T-helper 2 cell (primary cell): ENCODE measurements around the gene PARD3B.

ENCODE experiments used
- DNase-seq, 5 experiments: peaks; one replicate each; pipeline versions ENCODE4 v3.0.0 to v3.0.0-alpha.2; 2012 to 2022

Gene PARD3B

GRCh38 chr2:204898928-204899640 lies 353.8 kb downstream of the PARD3B start:
- no peak for DNase-seq

- DNase-seq = no peak
Measured at GRCh38 chr2:204899983-204900382, 354.7 kb downstream of the PARD3B start.

GRCh38 chr2:204900487-204900886 lies 355.2 kb downstream of the PARD3B start:
- DNase-seq = no peak

- no peak for DNase-seq
Measured at GRCh38 chr2:204900910-204901309, 355.6 kb downstream of the PARD3B start.

- no peak for DNase-seq
Measured at GRCh38 chr2:204901591-204901990, 356.3 kb downstream of the PARD3B start.

GRCh38 chr2:204909791-204910190 lies 364.5 kb downstream of the PARD3B start:
- no peak for DNase-seq

- peak in 1 of 5 experiments; percentile 59 for DNase-seq
Measured at GRCh38 chr2:204913312-204913711, 368.0 kb downstream of the PARD3B start.

GRCh38 chr2:204913854-204914464 lies 368.7 kb downstream of the PARD3B start:
- DNase-seq = no peak

- no peak for DNase-seq
Measured at GRCh38 chr2:204914708-204915107, 369.4 kb downstream of the PARD3B start.

- DNase-seq = no peak
Measured at GRCh38 chr2:204917089-204917701, 371.9 kb downstream of the PARD3B start.

- no peak for DNase-seq
Measured at GRCh38 chr2:204920776-204921175, 375.5 kb downstream of the PARD3B start.

GRCh38 chr2:204923957-204924356 lies 378.7 kb downstream of the PARD3B start:
- DNase-seq = no peak

- DNase-seq = no peak
Measured at GRCh38 chr2:204931562-204931961, 386.3 kb downstream of the PARD3B start.

GRCh38 chr2:204933735-204934374 lies 388.6 kb downstream of the PARD3B start:
- no peak for DNase-seq

GRCh38 chr2:204944927-204945326 lies 399.7 kb downstream of the PARD3B start:
- DNase-seq = no peak

- no peak for DNase-seq
Measured at GRCh38 chr2:204945376-204945775, 400.1 kb downstream of the PARD3B start.

- DNase-seq = no peak
Measured at GRCh38 chr2:204946892-204947291, 401.6 kb downstream of the PARD3B start.

- no peak for DNase-seq
Measured at GRCh38 chr2:204947405-204947804, 402.1 kb downstream of the PARD3B start.

- DNase-seq = peak in 1 of 5 experiments; percentile 75
Measured at GRCh38 chr2:204948024-204948763, 402.9 kb downstream of the PARD3B start.

- DNase-seq = peak in 1 of 5 experiments; percentile 69
Measured at GRCh38 chr2:204948822-204949221, 403.5 kb downstream of the PARD3B start.

GRCh38 chr2:204950695-204951346 lies 405.5 kb downstream of the PARD3B start:
- no peak for DNase-seq

GRCh38 chr2:204958371-204958770 lies 413.1 kb downstream of the PARD3B start:
- peak in 1 of 5 experiments; percentile 55 for DNase-seq
